ENCODE data around the gene RXRA.

- TF ChIP-seq HDGF (IDR thresholded peaks at IDR 0.05; ENCODE audit: borderline replicate concordance) (no peak), FOXA1 (IDR thresholded peaks at IDR 0.05) (no peak), BHLHE40 (IDR thresholded peaks at IDR 0.05; ENCODE audit: borderline replicate concordance) (no peak), NFRKB (IDR thresholded peaks at IDR 0.05) (no peak), ELF4 (IDR thresholded peaks at IDR 0.05) (no peak), FOXK2 (IDR thresholded peaks at IDR 0.05) (no peak)
These were observed 69.5 kb downstream of the RXRA start for GRCh38 chr9:134395737-134396257.
